ENCODE results near the gene PRCD.

DNA sequence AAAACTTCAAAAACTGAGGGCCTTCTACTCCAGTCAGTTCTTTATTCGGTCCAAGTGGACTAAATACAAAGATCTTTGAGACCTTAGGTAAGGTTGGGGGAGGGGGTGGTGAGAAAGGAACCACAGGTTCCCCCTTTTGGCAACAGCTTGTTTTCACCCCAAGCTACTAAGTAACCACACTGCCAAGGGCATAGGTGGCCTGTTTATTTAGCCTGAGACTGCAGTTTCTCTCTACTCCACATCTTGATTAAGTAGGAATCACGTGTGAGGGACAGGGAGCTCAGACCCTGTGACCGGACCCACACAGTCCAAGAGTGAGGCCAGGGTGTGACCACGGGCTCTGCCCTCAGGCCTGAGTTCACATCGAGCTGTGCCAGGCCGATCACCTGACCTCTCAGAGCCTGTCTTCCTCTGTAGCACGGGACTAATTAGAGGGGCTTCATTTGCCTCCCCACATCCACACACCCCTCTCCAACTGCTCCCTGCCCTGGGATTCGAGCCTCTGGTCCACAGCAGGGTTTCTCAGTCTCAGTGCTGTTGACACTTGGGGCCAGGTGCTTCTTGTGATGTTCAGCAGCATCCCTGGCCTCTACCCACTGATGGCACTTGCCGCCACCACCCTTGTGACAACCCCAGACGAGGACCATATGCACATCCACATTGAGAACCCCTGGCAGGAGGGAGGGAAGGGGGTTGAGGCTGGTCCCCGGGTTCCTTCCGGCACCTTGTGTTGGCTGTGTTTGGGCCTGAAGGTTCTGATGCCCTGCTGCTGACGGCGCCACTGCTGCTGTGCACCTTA is 28.0 kb downstream of the PRCD start:
- TF ChIP-seq, protein P1, sequence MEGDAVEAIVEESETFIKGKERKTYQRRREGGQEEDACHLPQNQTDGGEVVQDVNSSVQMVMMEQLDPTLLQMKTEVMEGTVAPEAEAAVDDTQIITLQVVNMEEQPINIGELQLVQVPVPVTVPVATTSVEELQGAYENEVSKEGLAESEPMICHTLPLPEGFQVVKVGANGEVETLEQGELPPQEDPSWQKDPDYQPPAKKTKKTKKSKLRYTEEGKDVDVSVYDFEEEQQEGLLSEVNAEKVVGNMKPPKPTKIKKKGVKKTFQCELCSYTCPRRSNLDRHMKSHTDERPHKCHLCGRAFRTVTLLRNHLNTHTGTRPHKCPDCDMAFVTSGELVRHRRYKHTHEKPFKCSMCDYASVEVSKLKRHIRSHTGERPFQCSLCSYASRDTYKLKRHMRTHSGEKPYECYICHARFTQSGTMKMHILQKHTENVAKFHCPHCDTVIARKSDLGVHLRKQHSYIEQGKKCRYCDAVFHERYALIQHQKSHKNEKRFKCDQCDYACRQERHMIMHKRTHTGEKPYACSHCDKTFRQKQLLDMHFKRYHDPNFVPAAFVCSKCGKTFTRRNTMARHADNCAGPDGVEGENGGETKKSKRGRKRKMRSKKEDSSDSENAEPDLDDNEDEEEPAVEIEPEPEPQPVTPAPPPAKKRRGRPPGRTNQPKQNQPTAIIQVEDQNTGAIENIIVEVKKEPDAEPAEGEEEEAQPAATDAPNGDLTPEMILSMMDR (IDR thresholded peaks at IDR 0.05), result no peak
- TF ChIP-seq POLR2A (IDR thresholded peaks at IDR 0.05), result no peak

All from esophagus squamous epithelium (tissue), 4 donors.